Dedifferentiated amniotic fluid mesenchymal stem cell (primary cell): ENCODE measurements around the gene MRPL2.
"Not testable (repeated sequence)": the region's sequence is repeated elsewhere in the genome, so short reads cannot be mapped to it uniquely, and the experiment has no call there.

ENCODE experiments used
- DNase-seq: peaks from one replicate; pipeline ENCODE4 v3.0.0-alpha.2; 2016; ENCODE audit errors: extremely low spot score

The MRPL2 gene

DNA sequence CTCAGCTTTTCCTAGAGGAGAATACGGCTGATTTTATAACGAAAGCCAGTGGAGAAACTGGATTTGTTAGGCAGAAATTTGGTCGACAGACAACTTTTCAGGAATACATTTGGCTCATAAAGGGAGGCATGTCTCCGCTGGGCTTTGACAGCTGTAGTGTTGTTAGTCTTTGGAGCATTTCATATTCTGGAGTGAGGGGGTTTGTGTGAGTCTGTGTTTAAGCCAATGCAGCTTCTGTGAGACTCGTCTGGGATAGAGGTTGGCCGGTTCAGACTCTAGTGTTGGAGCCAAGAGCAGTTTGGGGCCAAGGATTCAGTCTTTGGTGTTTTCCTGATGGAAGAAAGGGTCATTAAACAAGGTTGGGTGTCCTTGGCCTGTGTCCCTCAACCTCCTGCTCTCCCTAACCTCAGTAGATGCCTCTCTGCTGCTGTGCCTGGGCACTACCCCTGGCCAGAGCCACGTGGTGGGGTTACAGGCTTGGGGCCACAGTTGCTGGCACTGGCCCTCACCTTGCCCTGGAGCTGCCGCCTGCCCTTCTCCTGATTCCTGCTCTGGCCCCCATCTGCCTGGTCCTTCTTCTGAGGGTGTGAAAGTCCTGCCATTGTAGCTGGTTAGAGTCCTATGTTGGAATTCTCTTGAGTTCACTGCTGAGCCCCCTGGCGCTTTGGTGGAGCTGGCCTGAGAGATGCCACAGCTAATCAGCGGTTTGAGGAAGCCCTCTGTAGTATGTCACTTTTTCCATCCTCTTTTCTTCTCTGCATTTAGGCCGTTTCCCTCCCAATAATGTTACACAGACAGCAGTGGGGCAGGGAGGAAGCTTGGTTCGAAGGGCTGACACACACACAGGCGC, 23.8 kb upstream of the MRPL2 start:
- peak; percentile 34 for DNase-seq

GRCh38 chr6:43081922-43082321, 22.7 kb upstream of the MRPL2 start:
- DNase-seq: not testable (repeated sequence)

DNA sequence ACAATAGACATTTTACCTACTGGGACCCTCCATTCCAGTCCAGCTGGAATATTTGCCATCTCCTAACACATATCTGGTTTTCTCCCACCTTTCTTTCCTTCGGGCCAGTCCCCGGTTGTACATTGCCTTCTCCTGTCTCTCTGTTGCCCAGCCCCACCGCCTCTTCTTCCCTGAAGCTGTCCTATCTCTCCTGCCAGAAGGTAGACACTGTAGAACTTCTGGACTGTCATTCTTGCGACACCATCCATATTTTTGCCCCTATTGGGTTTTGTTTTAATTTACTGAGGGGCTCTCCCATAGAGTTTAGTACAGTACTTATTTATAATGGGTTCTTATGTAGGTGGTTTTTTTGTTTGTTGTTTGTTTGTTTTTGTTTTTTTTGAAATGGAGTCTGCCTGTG, 21.8 kb upstream of the MRPL2 start:
- no peak for DNase-seq

- DNase-seq: peak; percentile 68
Observed at GRCh38 chr6:43078691-43079090, 19.5 kb upstream of the MRPL2 start.

DNA sequence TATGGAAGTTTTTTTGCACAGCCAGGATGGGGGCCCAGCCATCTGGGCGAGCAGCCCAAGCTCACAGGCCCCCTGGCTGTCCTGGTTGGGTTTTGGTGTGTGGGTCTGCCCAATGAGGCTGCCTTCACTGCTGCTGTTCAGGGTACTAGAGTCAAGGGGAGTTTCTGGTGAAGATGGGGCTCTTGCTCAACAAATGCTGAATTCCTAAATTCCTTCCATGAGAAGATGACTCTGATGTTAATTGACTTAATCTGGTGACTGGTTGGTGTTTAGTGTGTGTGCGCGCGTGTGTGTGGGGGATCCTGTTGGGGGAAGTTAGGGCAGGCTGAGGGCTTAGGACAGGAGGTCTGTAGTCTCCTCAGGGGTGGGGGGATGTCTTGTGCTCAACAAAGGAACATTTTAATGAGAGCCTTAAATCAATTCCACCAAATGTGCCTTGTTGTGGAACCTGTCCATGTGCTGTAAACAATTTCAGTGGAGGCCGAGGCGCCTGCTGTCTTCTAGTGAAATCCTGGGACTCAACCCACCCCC, 18.8 kb upstream of the MRPL2 start:
- DNase-seq: no peak

DNA sequence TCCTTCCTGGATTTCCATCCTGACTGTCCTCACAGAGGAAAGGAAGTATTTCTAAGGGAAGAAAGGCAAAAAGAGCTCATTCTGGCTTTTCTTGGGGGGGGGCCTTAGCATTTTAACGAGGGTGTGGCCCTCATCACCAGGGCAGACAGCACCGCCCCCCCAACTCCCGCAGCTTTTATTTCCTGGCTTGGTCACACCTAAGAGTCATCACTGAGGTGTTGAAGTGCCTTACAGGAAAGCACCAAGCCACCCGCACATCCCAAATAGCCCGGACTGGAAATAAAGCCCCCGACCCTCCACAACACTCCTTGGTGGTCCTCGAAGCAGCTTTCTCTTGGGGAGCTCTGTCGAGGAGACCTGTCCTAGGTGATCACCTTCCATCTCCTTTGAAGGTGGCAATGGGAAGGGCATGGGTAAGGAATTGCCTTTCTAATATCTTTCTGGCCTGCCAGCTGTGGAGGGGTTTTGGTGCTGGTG, 18.1 kb upstream of the MRPL2 start:
- DNase-seq: no peak

DNA sequence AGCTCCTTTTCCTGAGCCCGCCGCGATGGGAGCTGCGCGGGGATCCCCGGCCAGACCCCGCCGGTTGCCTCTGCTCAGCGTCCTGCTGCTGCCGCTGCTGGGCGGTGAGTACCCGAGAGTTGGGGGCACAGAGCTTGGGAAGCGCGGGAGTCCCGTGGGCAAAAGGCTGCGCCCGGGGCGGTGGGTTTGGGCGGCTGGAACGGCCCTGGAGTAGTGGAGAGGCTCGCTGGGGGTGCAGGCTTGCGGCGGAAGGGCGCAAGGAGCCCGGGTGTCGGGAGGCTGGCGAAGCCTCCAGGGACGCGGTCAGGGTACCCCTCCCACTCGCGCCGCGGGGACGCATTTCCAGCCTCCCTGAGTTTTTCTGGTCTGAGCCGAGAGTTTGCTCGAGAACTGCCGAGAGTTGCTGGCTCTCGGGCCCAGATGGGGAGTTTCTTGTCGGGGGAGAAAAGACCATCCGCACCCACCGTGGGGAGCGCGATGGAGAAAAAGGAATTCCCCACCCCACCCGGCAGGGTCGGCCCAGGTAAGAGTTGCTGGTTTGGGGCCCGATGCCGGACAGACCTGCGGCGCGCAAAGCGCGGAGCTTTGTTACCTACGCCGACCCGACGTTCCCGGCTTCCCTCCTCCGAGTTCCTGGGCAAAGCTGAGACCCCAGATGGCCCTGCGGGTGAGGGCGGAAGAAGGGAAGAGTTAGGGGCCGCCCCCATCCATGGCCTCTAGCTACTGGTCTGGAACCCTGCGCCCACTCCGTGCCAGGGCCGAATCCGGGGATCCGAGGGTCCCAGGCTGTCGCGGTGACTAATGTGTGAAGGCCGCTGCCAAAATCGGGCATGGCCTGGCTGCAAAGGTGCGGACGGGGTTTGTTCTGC, 17.5 kb upstream of the MRPL2 start:
- DNase-seq: no peak

GRCh38 chr6:43075670-43076463, 16.6 kb upstream of the MRPL2 start, which contains the start of gene PTK7:
TSS of gene PTK7 (plus strand) at chr6:43076314. CDS start at chr6:43076489, 175 bp downstream.
- DNase-seq: no peak

GRCh38 chr6:43074847-43075669, 15.8 kb upstream of the MRPL2 start:
- DNase-seq: peak; percentile 32

DNA sequence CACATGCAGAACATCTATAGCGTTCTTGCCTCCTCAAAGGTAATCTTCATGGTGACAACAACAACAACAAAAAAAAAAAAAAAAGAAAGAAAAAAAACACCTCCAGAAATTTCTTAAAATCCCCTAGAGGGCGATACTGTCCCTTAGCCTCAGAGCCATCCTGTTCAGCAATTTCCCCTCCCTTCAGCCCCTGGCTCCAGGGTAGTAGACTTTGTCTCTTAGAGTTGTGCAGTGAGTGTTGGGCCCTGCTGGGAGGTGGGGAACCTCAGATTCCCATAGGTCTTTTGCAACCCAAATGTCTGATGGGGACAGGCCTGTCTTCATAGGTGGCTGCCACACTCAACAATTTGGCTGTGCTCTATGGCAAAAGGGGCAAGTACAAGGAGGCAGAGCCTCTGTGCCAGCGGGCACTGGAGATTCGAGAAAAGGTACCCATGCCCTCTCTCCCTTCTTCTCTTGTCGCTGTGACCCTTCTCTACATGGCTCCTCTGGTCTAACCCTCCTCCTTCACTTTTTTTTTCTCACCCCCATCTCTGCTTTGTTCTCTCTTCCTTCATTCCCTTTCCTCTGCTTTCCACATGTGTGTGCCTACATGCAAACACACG, 10.9 kb upstream of the MRPL2 start:
- DNase-seq: peak; percentile 41

- DNase-seq: no peak
Observed at GRCh38 chr6:43062818-43063217, 3.6 kb upstream of the MRPL2 start.

DNA sequence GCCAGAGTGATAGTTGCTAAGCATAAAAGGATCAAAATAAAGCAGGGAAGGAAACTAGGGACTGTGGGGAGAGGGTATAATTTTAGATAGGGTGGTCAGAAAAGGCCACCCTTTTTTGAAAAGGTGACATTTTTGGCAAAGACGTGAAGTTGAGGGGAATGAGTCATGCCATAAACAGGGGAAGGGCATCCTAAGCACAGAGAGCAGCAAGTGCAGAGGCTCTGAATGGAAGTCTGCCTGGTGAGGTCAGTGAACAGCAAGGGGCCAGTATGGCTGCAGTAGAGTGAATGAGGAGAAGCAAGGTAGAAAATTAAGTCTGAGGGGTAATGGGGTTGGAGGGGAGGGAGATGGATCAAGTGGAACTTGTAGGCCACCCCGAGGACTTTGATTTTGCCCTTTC, 2.6 kb upstream of the MRPL2 start:
- no peak for DNase-seq

GRCh38 chr6:43060755-43061633, 1.8 kb upstream of the MRPL2 start:
- no peak for DNase-seq

GRCh38 chr6:43060034-43060754, 960 bp upstream of the MRPL2 start:
- no peak for DNase-seq

GRCh38 chr6:43058531-43058930, 703 bp downstream of the MRPL2 start:
- no peak for DNase-seq

GRCh38 chr6:43055966-43056365, 3.3 kb downstream of the MRPL2 start:
- no peak for DNase-seq

DNA sequence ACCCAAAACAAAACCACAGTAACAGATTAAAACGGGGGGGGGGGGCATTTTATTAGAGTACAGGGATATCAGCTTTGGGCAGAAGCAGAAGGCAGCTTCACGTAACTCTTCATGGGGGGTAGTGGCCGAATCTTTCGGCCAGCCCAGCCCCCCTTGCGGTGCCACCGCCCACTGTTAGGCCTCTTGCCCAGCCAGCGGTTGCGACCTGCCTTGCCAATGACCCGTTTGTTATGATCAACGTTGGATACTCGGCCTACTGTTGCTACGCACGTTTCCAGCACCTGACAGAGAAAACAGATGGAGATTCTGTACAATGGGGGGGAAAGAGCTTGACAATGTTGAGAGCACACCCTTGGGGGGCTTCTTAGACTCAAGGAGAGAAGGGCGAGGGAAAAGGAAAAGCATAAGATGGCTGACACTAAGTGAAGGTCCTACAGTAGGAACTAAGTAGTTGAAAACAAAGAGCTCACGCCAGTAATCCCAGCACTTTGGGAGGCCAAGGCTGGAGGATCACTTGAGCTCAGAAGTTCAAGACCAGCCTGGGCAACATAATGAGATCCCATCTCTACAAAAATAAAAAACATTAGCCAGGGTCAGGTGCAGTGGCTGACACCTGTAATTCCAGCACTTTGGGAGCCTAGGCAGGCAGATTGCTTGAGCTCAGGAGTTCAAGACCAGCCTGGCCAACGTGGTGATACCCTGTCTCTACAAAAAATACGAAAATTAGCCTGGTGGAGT, 4.9 kb downstream of the MRPL2 start:
- DNase-seq: no peak
